B cell (primary cell): Measurements from ENCODE around the gene CADPS.

Source experiments
- CTCF ChIP-seq: fragments of 200-600 bp; IDR thresholded peaks from one replicate; pipeline ENCODE4 v1.8.0; 2022; ENCODE audit warnings: antibody characterized with exemption, mild to moderate bottlenecking
- EZH2 ChIP-seq: IDR thresholded peaks from 2 replicates; pipeline ENCODE4 v1.6.1; 2012; ENCODE audit warnings: borderline replicate concordance, low read depth, mild to moderate bottlenecking, moderate library complexity, low read length; ENCODE audit not compliant: insufficient read depth, poor library complexity, severe bottlenecking

GRCh38 chr3:62622553-62623174 lies 252.6 kb downstream of the CADPS start:
- TF ChIP-seq CTCF: peak; percentile 57
- no peak for TF ChIP-seq EZH2
